WERI-Rb-1 (cell line): ENCODE data around the gene ATP10A.

Experiments
- DNase-seq: peaks from one replicate; pipeline ENCODE4 v3.0.0-alpha.2; 2020
- H3K27ac ChIP-seq: fragments of 250-450 bp; sonication (Bioruptor Pico); 2 replicates; pipeline ENCODE4 v1.5.1; 2020; ENCODE audit warnings: mild to moderate bottlenecking, moderate library complexity
- H3K27me3 ChIP-seq: fragments of 250-450 bp; sonication (Bioruptor Pico); 2 replicates; pipeline ENCODE4 v1.5.1; 2021; ENCODE audit warnings: mild to moderate bottlenecking, low read depth, moderate library complexity; ENCODE audit not compliant: insufficient read depth, severe bottlenecking
- H3K36me3 ChIP-seq: fragments of 250-450 bp; sonication (Bioruptor Pico); 2 replicates; pipeline ENCODE4 v1.5.1; 2020; ENCODE audit warnings: mild to moderate bottlenecking, moderate library complexity
- H3K4me3 ChIP-seq: 2 replicates; pipeline ENCODE4 v1.5.1; 2011; ENCODE audit warnings: low read depth, mild to moderate bottlenecking, control low read depth, low read length
- H3K9me3 ChIP-seq: fragments of 250-450 bp; sonication (Bioruptor Pico); 2 replicates; pipeline ENCODE4 v1.5.1; 2021; ENCODE audit warnings: mild to moderate bottlenecking, moderate library complexity; ENCODE audit not compliant: severe bottlenecking
- TF ChIP-seq, protein P1 (sequence below): IDR thresholded peaks from 2 replicates; pipeline ENCODE4 v1.5.1; 2011; ENCODE audit warnings: low read depth, mild to moderate bottlenecking, control low read depth, inconsistent platforms, low read length

The ATP10A gene

DNA sequence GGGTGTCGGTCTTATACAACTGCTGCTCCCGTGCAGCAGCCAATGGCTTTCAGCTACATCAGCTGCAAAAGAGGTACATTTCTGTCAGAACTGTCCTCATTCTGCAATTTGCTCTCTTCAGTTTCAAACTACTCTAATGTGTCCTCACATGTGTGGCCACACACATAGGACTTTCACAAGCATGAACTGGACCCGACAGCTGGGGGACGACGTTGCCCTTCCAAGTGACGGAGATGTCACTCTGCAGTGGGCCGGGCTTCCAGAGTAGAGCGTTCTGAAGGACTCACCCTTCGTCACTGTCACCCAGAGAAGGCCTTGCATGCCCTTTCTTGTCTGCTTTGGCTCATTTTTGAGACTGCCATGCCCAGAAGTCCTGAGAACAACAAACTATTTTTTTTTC lies 189.8 kb downstream of the ATP10A start:
- H3K9me3 ChIP-seq, result no peaks in the 10 kb centered on the region
- H3K27me3 ChIP-seq, result no peaks in the 10 kb centered on the region
- no peak overlapping the region for H3K4me3 ChIP-seq
- no peak for DNase-seq
- no peaks in the 10 kb centered on the region for H3K36me3 ChIP-seq
- TF ChIP-seq, protein P1, sequence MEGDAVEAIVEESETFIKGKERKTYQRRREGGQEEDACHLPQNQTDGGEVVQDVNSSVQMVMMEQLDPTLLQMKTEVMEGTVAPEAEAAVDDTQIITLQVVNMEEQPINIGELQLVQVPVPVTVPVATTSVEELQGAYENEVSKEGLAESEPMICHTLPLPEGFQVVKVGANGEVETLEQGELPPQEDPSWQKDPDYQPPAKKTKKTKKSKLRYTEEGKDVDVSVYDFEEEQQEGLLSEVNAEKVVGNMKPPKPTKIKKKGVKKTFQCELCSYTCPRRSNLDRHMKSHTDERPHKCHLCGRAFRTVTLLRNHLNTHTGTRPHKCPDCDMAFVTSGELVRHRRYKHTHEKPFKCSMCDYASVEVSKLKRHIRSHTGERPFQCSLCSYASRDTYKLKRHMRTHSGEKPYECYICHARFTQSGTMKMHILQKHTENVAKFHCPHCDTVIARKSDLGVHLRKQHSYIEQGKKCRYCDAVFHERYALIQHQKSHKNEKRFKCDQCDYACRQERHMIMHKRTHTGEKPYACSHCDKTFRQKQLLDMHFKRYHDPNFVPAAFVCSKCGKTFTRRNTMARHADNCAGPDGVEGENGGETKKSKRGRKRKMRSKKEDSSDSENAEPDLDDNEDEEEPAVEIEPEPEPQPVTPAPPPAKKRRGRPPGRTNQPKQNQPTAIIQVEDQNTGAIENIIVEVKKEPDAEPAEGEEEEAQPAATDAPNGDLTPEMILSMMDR, result no peak
- H3K27ac ChIP-seq, result no peak overlapping the region

DNA sequence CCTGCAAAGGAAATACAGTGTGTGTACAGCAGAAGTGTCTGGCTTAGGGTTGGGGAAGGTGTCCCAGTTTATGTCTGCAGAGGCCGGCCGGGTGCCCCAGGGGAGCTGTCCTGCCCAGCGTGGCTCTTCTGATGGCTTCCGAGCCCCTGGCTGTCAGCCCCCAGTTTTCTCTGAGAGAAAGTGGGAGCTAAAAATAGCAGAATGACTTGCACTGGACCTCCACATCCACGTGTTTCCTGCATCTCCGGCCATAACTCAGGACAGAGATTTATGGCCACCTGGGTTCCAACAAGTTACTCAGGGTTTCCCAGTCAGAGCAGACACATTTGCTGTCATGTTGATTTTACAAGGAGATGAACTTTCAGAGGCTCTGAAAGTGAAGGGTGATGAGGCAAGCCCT lies 192.0 kb downstream of the ATP10A start:
- TF ChIP-seq, protein P1, result no peak
- peak overlapping the region; percentile 29; the same call in 1 of the 2 replicates for H3K27ac ChIP-seq
- no peaks in the 10 kb centered on the region for H3K36me3 ChIP-seq
- peak overlapping the region; percentile 47 for H3K4me3 ChIP-seq
- DNase-seq, result no peak
- H3K27me3 ChIP-seq, result no peaks in the 10 kb centered on the region
- no peaks in the 10 kb centered on the region for H3K9me3 ChIP-seq

DNA sequence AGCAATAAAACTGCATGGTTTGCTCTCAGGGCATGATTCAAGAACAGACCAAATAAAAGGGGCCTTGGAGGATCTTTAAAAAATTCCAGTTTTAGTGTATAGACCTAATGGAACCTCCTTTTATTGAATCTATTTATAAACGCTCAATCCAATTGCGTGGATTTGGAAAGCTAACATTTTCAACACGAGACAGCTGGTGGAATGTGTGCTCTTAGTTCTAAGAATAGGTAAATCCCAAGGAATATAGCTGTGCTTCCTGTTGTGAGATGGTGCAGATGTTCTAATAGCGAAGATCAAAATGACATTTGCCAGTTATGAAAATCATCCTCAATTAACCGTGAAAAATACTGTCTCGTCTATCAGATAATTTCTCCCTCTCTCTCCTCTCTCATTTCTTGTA lies 192.5 kb downstream of the ATP10A start:
- TF ChIP-seq, protein P1, result no peak
- peak overlapping the region; percentile 66 for H3K27ac ChIP-seq
- H3K4me3 ChIP-seq, result peak overlapping the region; percentile 47
- no peak for DNase-seq
- no peaks in the 10 kb centered on the region for H3K27me3 ChIP-seq
- H3K36me3 ChIP-seq, result no peaks in the 10 kb centered on the region
- no peaks in the 10 kb centered on the region for H3K9me3 ChIP-seq

DNA sequence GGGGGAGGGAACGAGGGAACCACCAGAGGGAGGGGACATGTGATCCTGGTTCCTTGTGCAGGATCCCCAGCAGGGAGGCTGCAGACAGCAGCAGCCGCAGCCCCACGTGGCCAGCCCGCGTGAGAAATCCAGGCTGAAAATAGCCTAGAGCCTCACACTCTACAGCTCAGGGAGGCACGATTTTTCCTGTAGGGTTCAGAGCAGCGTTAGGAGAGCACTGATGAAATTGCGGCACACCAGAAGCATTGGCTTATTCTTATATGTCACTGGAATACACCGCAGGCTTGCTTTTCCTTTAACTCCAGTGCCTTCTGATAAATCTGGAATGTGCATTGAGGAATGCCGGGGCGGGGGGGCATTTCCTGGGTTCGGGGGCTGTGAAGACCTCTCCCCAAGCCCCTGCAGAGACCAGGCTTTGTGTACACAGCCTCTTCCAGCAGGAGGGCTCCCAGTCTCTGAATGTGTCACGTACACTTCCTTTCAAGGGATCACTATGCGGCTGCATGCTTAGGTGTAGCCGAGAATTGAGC lies 193.0 kb downstream of the ATP10A start:
- peak overlapping the region; percentile 47 for H3K4me3 ChIP-seq
- TF ChIP-seq, protein P1, result no peak
- H3K27ac ChIP-seq, result peak overlapping the region; percentile 66
- peak; percentile 82 for DNase-seq
- no peaks in the 10 kb centered on the region for H3K27me3 ChIP-seq
- H3K36me3 ChIP-seq, result no peaks in the 10 kb centered on the region
- H3K9me3 ChIP-seq, result no peaks in the 10 kb centered on the region

DNA sequence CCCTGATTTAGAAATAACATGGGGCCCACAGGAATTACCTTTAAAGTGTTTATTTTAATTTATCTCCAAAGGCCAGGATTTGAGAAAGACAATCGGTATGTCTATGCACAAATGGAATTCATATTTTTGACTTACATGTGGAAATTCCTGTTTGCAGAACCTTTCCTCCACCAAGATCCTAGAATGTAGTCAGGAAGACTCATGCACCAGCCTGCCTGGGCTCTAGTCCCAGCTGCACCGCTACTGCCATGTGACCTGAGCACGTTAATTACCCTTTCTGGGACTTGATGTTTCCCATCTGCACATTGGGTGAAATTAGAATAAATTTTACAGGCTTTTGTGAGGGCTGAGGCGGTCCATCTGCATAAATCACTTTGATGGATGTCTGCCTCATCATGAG lies 194.2 kb downstream of the ATP10A start:
- H3K27ac ChIP-seq, result no peak overlapping the region
- H3K4me3 ChIP-seq, result no peak overlapping the region
- no peaks in the 10 kb centered on the region for H3K36me3 ChIP-seq
- H3K27me3 ChIP-seq, result no peaks in the 10 kb centered on the region
- TF ChIP-seq, protein P1, result no peak
- H3K9me3 ChIP-seq, result peaks cover 3% of the 10 kb centered on the region
- no peak for DNase-seq

DNA sequence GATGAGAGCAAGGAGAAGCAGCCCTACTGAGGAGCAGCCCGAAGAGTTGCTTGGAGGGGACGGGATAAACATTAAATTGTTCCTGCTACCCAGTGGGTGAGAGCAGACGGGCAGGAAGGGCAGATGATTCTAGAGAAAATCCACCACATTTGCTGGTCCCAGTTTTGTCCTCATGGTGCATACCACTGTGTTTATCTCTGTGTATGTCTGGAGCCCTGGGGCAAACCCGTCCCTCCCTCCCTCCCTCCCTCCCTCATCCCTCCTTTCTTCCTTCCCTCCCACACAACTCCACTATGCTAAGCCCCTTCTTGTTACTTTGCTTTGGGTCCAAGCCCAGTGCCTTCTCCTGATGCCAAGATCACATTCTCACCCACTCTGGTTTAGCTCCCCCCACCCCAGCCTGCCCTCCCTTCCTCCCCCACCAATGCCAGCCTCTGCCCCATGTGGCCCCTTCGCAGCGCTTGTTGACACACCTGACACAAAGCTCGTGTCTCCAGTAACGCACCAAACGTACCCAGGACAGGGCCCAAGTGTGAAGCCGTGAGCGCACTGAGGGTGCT lies 194.8 kb downstream of the ATP10A start:
- Histone ChIP-seq H3K27me3 (no peaks in the 10 kb centered on the region), H3K36me3 (no peaks in the 10 kb centered on the region), H3K27ac (no peak overlapping the region), H3K4me3 (no peak overlapping the region), H3K9me3 (peaks cover 3% of the 10 kb centered on the region)
- no peak for DNase-seq
- TF ChIP-seq, protein P1, result no peak
